Measurements from ENCODE around the gene ZNF138.
"Not testable (repeated sequence)": the region's sequence is repeated elsewhere in the genome, so short reads cannot be mapped to it uniquely, and the experiment has no call there.

ZNF138 gene

DNA sequence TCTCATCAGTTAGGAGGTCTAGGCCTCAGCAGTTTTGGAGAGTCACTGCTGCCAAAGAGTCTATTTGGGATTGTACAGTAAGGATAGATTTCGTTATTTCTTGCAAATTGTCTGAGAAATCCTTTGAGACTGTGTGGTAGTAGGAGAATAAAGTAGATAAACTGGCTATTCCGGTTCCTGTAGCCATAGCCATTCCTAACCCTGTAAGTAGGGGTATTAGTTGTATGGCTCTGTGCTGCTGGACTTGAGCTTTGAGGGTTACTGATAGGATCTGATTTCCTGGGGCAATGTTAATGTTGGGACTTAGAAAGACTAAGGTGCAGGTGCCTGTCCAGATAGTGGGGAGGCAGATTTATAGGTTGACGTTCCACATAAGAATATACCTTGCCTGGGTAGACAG, 36.1 kb upstream of the ZNF138 start:
- no peak for DNase-seq (ENCODE audit: low read depth in 1 of 2, low spot score in 1 of 2)
- H3K27ac ChIP-seq (replicated peaks) = no peak overlapping the region

DNA sequence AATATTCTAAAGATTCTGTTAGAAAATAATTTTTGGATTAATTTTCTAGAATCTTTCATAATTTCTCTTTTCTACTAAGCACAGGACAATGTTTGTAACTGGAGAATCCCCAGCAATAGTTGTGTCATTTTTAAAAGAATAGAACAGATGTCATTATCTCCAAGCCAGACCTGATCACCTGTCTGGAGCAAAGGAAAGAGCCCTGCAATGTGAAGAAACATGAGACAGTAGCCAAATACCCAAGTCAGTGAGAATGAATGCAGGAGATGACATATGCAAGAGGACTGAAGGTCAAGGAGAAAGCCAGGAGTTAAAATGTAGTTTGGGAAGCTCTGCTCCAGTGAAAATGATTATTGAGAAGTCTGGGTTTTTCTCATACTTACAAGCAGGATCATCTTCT, 25.4 kb upstream of the ZNF138 start:
- H3K27ac ChIP-seq (replicated peaks) = no peak overlapping the region
- H3K27me3 ChIP-seq (ENCODE audit: insufficient read depth, poor library complexity, severe bottlenecking) = no peaks in the 10 kb centered on the region
- TF ChIP-seq, protein P1, sequence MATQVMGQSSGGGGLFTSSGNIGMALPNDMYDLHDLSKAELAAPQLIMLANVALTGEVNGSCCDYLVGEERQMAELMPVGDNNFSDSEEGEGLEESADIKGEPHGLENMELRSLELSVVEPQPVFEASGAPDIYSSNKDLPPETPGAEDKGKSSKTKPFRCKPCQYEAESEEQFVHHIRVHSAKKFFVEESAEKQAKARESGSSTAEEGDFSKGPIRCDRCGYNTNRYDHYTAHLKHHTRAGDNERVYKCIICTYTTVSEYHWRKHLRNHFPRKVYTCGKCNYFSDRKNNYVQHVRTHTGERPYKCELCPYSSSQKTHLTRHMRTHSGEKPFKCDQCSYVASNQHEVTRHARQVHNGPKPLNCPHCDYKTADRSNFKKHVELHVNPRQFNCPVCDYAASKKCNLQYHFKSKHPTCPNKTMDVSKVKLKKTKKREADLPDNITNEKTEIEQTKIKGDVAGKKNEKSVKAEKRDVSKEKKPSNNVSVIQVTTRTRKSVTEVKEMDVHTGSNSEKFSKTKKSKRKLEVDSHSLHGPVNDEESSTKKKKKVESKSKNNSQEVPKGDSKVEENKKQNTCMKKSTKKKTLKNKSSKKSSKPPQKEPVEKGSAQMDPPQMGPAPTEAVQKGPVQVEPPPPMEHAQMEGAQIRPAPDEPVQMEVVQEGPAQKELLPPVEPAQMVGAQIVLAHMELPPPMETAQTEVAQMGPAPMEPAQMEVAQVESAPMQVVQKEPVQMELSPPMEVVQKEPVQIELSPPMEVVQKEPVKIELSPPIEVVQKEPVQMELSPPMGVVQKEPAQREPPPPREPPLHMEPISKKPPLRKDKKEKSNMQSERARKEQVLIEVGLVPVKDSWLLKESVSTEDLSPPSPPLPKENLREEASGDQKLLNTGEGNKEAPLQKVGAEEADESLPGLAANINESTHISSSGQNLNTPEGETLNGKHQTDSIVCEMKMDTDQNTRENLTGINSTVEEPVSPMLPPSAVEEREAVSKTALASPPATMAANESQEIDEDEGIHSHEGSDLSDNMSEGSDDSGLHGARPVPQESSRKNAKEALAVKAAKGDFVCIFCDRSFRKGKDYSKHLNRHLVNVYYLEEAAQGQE (IDR thresholded peaks at IDR 0.05; ENCODE audit: insufficient replicate concordance, low read depth) = no peak
- TF ChIP-seq POLR2AphosphoS5 (IDR thresholded peaks at IDR 0.05; ENCODE audit: low read depth) (no peak), GABPA (IDR thresholded peaks at IDR 0.05; ENCODE audit: low read depth) (no peak), SPI1 (IDR thresholded peaks at IDR 0.05; ENCODE audit: borderline replicate concordance, low read depth) (no peak)
- TF ChIP-seq, protein P2, sequence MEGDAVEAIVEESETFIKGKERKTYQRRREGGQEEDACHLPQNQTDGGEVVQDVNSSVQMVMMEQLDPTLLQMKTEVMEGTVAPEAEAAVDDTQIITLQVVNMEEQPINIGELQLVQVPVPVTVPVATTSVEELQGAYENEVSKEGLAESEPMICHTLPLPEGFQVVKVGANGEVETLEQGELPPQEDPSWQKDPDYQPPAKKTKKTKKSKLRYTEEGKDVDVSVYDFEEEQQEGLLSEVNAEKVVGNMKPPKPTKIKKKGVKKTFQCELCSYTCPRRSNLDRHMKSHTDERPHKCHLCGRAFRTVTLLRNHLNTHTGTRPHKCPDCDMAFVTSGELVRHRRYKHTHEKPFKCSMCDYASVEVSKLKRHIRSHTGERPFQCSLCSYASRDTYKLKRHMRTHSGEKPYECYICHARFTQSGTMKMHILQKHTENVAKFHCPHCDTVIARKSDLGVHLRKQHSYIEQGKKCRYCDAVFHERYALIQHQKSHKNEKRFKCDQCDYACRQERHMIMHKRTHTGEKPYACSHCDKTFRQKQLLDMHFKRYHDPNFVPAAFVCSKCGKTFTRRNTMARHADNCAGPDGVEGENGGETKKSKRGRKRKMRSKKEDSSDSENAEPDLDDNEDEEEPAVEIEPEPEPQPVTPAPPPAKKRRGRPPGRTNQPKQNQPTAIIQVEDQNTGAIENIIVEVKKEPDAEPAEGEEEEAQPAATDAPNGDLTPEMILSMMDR (IDR thresholded peaks at IDR 0.05; ENCODE audit: insufficient read depth, low read length) = no peak
- no peak for DNase-seq (ENCODE audit: low read depth in 1 of 2, low spot score in 1 of 2)
- no peak overlapping the region for H3K4me3 ChIP-seq (replicated peaks; ENCODE audit: insufficient read depth, low read length)

More for the DNA sequence above, 36.1 kb upstream of the ZNF138 start:
- no peaks in the 10 kb centered on the region for H3K27me3 ChIP-seq (ENCODE audit: insufficient read depth, poor library complexity, severe bottlenecking)
- TF ChIP-seq, protein P2 (IDR thresholded peaks at IDR 0.05; ENCODE audit: insufficient read depth, low read length) = no peak
- TF ChIP-seq SPI1 (IDR thresholded peaks at IDR 0.05; ENCODE audit: borderline replicate concordance, low read depth) (no peak), POLR2AphosphoS5 (IDR thresholded peaks at IDR 0.05; ENCODE audit: low read depth) (no peak), GABPA (IDR thresholded peaks at IDR 0.05; ENCODE audit: low read depth) (no peak)
- TF ChIP-seq, protein P1 (IDR thresholded peaks at IDR 0.05; ENCODE audit: insufficient replicate concordance, low read depth) = no peak
- no peak overlapping the region for H3K4me3 ChIP-seq (replicated peaks; ENCODE audit: insufficient read depth, low read length)

DNA sequence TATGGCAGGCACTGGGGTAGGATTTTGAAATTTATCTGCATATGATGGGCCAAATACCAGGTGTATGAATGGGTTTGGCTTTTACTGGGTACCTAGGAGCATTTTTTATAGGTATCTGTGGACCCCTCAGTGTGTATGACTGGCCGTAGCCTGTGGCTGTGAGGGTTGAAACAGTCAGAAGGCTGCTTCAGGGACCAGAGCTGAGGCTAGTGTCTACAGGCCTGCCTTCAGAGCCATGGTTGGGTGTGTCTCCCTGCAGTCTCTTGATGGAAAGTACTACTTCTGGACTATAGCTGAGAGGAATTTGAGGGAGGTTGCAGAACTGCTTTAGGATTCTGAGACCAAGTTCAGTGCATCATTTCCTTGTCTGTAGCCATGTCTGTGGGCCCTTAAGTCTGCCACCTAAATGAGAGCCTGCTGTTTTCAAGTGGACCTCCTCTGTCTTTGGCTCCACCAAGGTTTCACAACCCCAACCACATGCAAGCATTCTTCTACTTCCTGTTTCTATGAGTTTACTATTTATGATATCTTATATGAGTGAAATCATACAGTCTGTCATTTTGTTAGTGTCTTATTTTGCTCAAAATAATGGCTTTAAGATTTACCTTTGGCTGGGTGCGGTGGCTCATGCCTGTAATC, 19.9 kb upstream of the ZNF138 start:
- peak in 1 of 2 experiments; percentile 74 for DNase-seq (ENCODE audit: low read depth in 1 of 2, low spot score in 1 of 2)
- peak overlapping the region; percentile 25 for H3K27ac ChIP-seq (replicated peaks)
- TF ChIP-seq GABPA (IDR thresholded peaks at IDR 0.05; ENCODE audit: low read depth) (no peak), SPI1 (IDR thresholded peaks at IDR 0.05; ENCODE audit: borderline replicate concordance, low read depth) (peak; percentile 11; the same call in 1 of the 2 replicates)

DNA sequence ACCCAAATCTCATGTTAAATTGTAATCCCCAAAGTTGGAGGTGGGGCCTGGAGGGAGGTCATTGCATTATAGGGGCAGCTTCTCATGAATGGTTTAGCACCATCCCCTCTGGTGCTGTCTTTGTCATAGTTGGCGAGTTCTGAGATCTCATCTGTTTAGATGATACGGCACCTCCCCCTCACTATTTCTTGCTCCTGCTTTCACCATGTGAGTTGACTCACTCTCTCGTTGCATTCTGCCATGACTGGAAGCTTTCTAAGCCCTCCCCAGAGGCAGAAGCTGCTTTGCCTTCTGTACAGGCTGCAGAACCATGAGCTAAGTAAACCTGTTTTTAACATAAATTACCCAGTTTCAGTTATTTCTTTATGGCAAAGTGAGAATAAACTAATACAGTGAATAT, 18.9 kb upstream of the ZNF138 start:
- Histone ChIP-seq H3K4me3 (replicated peaks; ENCODE audit: insufficient read depth, low read length) (no peak overlapping the region), H3K27ac (replicated peaks) (no peak overlapping the region), H3K27me3 (ENCODE audit: insufficient read depth, poor library complexity, severe bottlenecking) (no peaks in the 10 kb centered on the region)
- TF ChIP-seq, protein P1 (IDR thresholded peaks at IDR 0.05; ENCODE audit: insufficient replicate concordance, low read depth) = no peak
- TF ChIP-seq SPI1 (IDR thresholded peaks at IDR 0.05; ENCODE audit: borderline replicate concordance, low read depth) = no peak
- TF ChIP-seq GABPA (IDR thresholded peaks at IDR 0.05; ENCODE audit: low read depth) = no peak
- no peak for TF ChIP-seq POLR2AphosphoS5 (IDR thresholded peaks at IDR 0.05; ENCODE audit: low read depth)
- TF ChIP-seq, protein P2 (IDR thresholded peaks at IDR 0.05; ENCODE audit: insufficient read depth, low read length) = no peak
- no peak for DNase-seq (ENCODE audit: low read depth in 1 of 2, low spot score in 1 of 2)

More for the DNA sequence above, 19.9 kb upstream of the ZNF138 start:
- Histone ChIP-seq H3K27me3 (ENCODE audit: insufficient read depth, poor library complexity, severe bottlenecking) (no peaks in the 10 kb centered on the region), H3K4me3 (replicated peaks; ENCODE audit: insufficient read depth, low read length) (no peak overlapping the region)

DNA sequence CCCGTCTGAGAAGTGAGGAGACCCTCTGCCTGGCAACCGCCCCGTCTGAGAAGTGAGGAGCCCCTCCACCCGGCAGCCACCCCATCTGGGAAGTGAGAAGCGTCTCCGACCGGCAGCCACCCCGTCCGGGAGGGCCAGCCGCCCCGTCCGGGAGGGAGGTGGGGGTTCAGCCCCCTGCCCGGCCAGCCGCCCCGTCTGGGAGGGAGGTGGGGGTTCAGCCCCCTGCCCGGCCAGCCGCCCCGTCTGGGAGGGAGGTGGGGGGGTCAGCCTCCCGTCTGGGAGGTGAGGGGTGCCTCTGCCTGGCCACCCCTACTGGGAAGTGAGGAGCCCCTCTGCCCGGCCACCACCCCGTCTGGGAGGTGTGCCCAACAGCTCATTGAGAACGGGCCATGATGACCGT, 9.4 kb upstream of the ZNF138 start:
- not testable (repeated sequence) for DNase-seq (ENCODE audit: low read depth in 1 of 2, low spot score in 1 of 2); H3K27me3 ChIP-seq (ENCODE audit: insufficient read depth, poor library complexity, severe bottlenecking); H3K27ac ChIP-seq (replicated peaks); H3K4me3 ChIP-seq (replicated peaks; ENCODE audit: insufficient read depth, low read length)

All from HL-60 (cell line).